Thymus (tissue), 14 donors: ENCODE data around the gene KRT5. TPM values are rescaled to one million over a fixed set of nuclear protein-coding genes. Genes with fewer than 3 reads are reported as not detected.

Experiments used
- DNase-seq, 9 donors: peaks; one replicate each; pipeline ENCODE4 v3.0.0-alpha.2; 2013; ENCODE audit warnings: low spot score in 9 of 9, low read depth in 6 of 9, missing footprints in 1 of 9
- H3K27ac ChIP-seq, 2 donors: one replicate each; pipeline ENCODE4 v1.5.1; 2013; ENCODE audit warnings: control low read depth in 1 of 2, low read depth in 1 of 2, low read length in 1 of 2, mild to moderate bottlenecking in 1 of 2, moderate library complexity in 1 of 2
- H3K27me3 ChIP-seq, 2 donors: one replicate each; pipeline ENCODE4 v1.5.1; 2013; ENCODE audit warnings: low read length in 1 of 2; ENCODE audit not compliant: control insufficient read depth in 2 of 2, insufficient read depth in 1 of 2
- H3K36me3 ChIP-seq, 2 donors: one replicate each; pipeline ENCODE4 v1.5.1; 2013; ENCODE audit warnings: low read length in 1 of 2, mild to moderate bottlenecking in 1 of 2, moderate library complexity in 1 of 2; ENCODE audit not compliant: control insufficient read depth in 2 of 2, insufficient read depth in 2 of 2
- H3K4me1 ChIP-seq, 2 donors: one replicate each; pipeline ENCODE4 v1.5.1; 2013; ENCODE audit warnings: low read length in 2 of 2; ENCODE audit not compliant: control insufficient read depth in 2 of 2, insufficient read depth in 2 of 2
- H3K4me3 ChIP-seq, 2 donors: one replicate each; pipeline ENCODE4 v1.5.1; 2013; ENCODE audit warnings: low read length in 2 of 2, control low read depth in 1 of 2, mild to moderate bottlenecking in 1 of 2
- H3K9me3 ChIP-seq, 2 donors: one replicate each; pipeline ENCODE4 v1.5.1; 2013; ENCODE audit warnings: low read length in 1 of 2, mild to moderate bottlenecking in 1 of 2; ENCODE audit not compliant: control insufficient read depth in 2 of 2, insufficient read depth in 1 of 2
- WGBS: extraction: QIAGEN DNeasy Blood & Tissue Kit; methylation state at CpG from one replicate; pipeline ENCODE4 v1.1.7; 2013; 5-methylcytosine and 5-hydroxymethylcytosine counted together
- long read RNA-seq, 10 donors: transcript quantifications; one replicate each; lab custom pipeline, GENCODE V29; 2026
- polyA plus RNA-seq: library from polyadenylated mRNA; stranded (reverse); fragments of 200-250 nt; gene quantifications from one replicate; pipeline ENCODE4 v1.2.3, GENCODE V29; 2013
- total RNA-seq: library from RNA; stranded (reverse); fragments of 120-200 nt; gene quantifications from one replicate; pipeline ENCODE4 v1.2.4, GENCODE V29; 2013
- donor health status: healthy.

The KRT5 gene
- 326 TPM for total RNA-seq
- polyA plus RNA-seq, result 1,023 TPM
- long read RNA-seq, donor 1, transcript KRT5-201 (9 exons, 2,531 nt), result major isoform, 10 of 13 reads
- long read RNA-seq, donor 1, partial matches to known transcripts, result 0 of 13 reads
- long read RNA-seq, donor 1, other reads (novel, unspliced or antisense), result 0 of 13 reads
- long read RNA-seq, donor 2, result 0 reads
- long read RNA-seq, donor 3, transcript KRT5-201 (9 exons, 2,531 nt), result major isoform, 97 of 139 reads
- long read RNA-seq, donor 3, transcript KRT5-211 (2 exons, 644 nt), result minor isoform, 7 of 139 reads
- long read RNA-seq, donor 3, partial matches to known transcripts, result 29 of 139 reads
- long read RNA-seq, donor 3, other reads (novel, unspliced or antisense), result 0 of 139 reads
- long read RNA-seq, donor 4, transcript KRT5-201 (9 exons, 2,531 nt), result major isoform, 51 of 73 reads
- long read RNA-seq, donor 4, partial matches to known transcripts, result 19 of 73 reads
- long read RNA-seq, donor 4, other reads (novel, unspliced or antisense), result 0 of 73 reads
- long read RNA-seq, donor 5, transcript KRT5-201 (9 exons, 2,531 nt), result major isoform, 116 of 217 reads
- long read RNA-seq, donor 5, transcript KRT5-211 (2 exons, 644 nt), result minor isoform, 8 of 217 reads
- long read RNA-seq, donor 5, transcript KRT5-206 (5 exons, 809 nt), result minor isoform, 10 of 217 reads
- long read RNA-seq, donor 5, partial matches to known transcripts, result 80 of 217 reads
- long read RNA-seq, donor 5, other reads (novel, unspliced or antisense), result 0 of 217 reads
- long read RNA-seq, donor 6, transcript KRT5-201 (9 exons, 2,531 nt), result major isoform, 52 of 110 reads
- long read RNA-seq, donor 6, transcript KRT5-206 (5 exons, 809 nt), result minor isoform, 7 of 110 reads
- long read RNA-seq, donor 6, partial matches to known transcripts, result 46 of 110 reads
- long read RNA-seq, donor 6, other reads (novel, unspliced or antisense), result 0 of 110 reads
- long read RNA-seq, donor 7, transcript KRT5-201 (9 exons, 2,531 nt), result major isoform, 54 of 102 reads
- long read RNA-seq, donor 7, transcript KRT5-206 (5 exons, 809 nt), result minor isoform, 7 of 102 reads
- long read RNA-seq, donor 7, transcript KRT5-210 (7 exons, 2,046 nt), result minor isoform, 7 of 102 reads
- long read RNA-seq, donor 7, partial matches to known transcripts, result 30 of 102 reads
- long read RNA-seq, donor 7, other reads (novel, unspliced or antisense), result 0 of 102 reads
- long read RNA-seq, donor 8, transcript KRT5-206 (5 exons, 809 nt), result minor isoform, 6 of 77 reads
- long read RNA-seq, donor 8, transcript KRT5-201 (9 exons, 2,531 nt), result major isoform, 35 of 77 reads
- long read RNA-seq, donor 8, partial matches to known transcripts, result 33 of 77 reads
- long read RNA-seq, donor 8, other reads (novel, unspliced or antisense), result 0 of 77 reads
- long read RNA-seq, donor 9, transcript KRT5-201 (9 exons, 2,531 nt), result major isoform, 45 of 55 reads
- long read RNA-seq, donor 9, transcript KRT5-206 (5 exons, 809 nt), result minor isoform, 5 of 55 reads
- long read RNA-seq, donor 9, partial matches to known transcripts, result 0 of 55 reads
- long read RNA-seq, donor 9, other reads (novel, unspliced or antisense), result 0 of 55 reads
- long read RNA-seq, donor 10, transcript KRT5-201 (9 exons, 2,531 nt), result major isoform, 44 of 82 reads
- long read RNA-seq, donor 10, partial matches to known transcripts, result 32 of 82 reads
- long read RNA-seq, donor 10, other reads (novel, unspliced or antisense), result 0 of 82 reads

DNA sequence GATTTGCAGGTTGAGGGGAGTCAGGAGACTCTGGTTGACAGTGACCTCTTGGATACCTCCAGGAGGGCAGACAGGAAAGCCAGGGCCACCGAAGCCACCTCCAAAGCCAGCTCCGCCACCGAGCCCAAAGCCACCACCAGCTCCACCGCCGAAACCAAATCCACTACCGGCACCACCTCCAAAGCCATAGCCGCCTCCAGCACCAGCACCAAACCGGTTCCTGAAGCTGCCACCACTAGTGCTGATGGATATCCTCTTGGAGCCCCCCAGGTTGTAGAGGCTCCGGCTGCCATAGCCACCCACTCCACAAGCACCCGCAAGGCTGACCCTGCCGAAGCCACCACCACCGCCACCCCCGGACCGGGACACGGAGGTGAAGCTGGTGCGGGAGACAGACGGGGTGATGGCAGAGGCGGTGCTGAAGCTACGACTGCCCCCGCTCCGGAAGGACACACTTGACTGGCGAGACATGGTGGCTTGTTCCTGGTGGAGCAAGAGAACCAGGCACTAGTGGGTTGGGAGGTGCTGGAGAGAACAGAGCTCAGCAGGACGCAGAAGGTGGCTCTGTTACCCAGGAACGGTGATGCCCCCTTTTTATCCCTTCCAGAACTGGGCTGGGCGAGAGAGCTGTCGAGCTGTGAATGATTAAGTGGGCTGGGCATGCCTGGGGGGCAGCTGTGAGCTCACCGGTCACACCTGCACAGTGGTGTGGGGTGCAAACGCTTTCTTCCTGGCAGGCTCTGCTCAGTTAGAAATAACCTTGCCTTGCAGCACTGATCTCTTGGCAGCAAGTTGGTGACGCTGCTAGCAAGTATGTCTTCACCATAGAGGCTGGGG, at the start of gene KRT5:
Gene KRT5, minus strand, starts transcription at position 569 of the 837 bp plus-strand sequence. Its CDS starts 98 bp downstream, at position 471.
- Histone ChIP-seq H3K4me3 (peak within 1 kb of the TSS; percentile 23 to 34), H3K9me3 (no peaks in the 10 kb centered on the region), H3K27ac (peak within 1 kb of the TSS; percentile 84 to 87), H3K27me3 (peaks cover 0 to 3% of the 10 kb centered on the region in 2 donors), H3K4me1 (peaks cover 0 to 26% of the 10 kb centered on the region in 2 donors), H3K36me3 (peaks cover 0 to 5% of the 10 kb centered on the region in 2 donors)
- WGBS, result 88% methylated on average over 29 of the region's 29 CpGs
- peak in 1 of 9 donors; percentile 30 for DNase-seq

GRCh38 chr12:52568111-52568510, 47.9 kb upstream of the KRT5 start:
- DNase-seq, result no peak
- WGBS, result 88% methylated on average over 12 of the region's 12 CpGs
- Histone ChIP-seq H3K4me3 (no peak overlapping the region), H3K4me1 (no peaks in the 10 kb centered on the region), H3K27ac (no peak overlapping the region), H3K36me3 (no peaks in the 10 kb centered on the region), H3K27me3 (peaks cover 0 to 15% of the 10 kb centered on the region in 2 donors), H3K9me3 (no peaks in the 10 kb centered on the region)

GRCh38 chr12:52566847-52567291, 46.7 kb upstream of the KRT5 start:
- Histone ChIP-seq H3K4me1 (no peaks in the 10 kb centered on the region), H3K36me3 (no peaks in the 10 kb centered on the region), H3K4me3 (no peak overlapping the region), H3K27ac (no peak overlapping the region), H3K27me3 (peaks cover 0 to 15% of the 10 kb centered on the region in 2 donors), H3K9me3 (no peaks in the 10 kb centered on the region)
- DNase-seq, result no peak
- 84% methylated on average over 8 of the region's 8 CpGs for WGBS

DNA sequence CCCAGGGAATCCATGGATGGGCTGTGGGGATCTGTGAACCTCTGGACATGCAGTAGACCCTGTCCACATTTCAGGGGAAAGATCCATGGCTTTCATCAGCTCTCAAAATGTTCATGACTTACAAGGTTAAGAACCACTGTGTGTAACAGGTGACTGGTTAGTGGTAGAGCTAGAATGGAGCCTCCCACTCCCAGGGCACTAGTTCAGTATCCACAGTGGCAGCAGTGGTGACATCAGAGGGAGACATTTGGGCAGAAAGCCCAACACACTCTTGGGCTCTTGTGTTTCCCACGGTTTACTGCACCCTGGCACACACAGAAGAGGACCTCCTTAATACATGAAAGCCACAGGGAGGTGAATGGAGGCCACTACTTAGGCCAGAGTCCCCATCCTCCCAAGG, 44.4 kb upstream of the KRT5 start:
- Histone ChIP-seq H3K9me3 (no peaks in the 10 kb centered on the region), H3K4me3 (no peak overlapping the region), H3K27ac (no peak overlapping the region), H3K27me3 (peaks cover 0 to 15% of the 10 kb centered on the region in 2 donors), H3K36me3 (no peaks in the 10 kb centered on the region), H3K4me1 (no peaks in the 10 kb centered on the region)
- no peak for DNase-seq
- WGBS, result 88% methylated on average over 1 of the region's 1 CpG

GRCh38 chr12:52561880-52562449, 41.8 kb upstream of the KRT5 start:
- H3K4me3 ChIP-seq, result no peak overlapping the region
- H3K27ac ChIP-seq, result no peak overlapping the region
- 84% methylated on average over 3 of the region's 3 CpGs for WGBS
- DNase-seq, result no peak
- H3K4me1 ChIP-seq, result no peaks in the 10 kb centered on the region
- H3K36me3 ChIP-seq, result no peaks in the 10 kb centered on the region
- H3K9me3 ChIP-seq, result no peaks in the 10 kb centered on the region
- peaks cover 0 to 17% of the 10 kb centered on the region in 2 donors for H3K27me3 ChIP-seq

DNA sequence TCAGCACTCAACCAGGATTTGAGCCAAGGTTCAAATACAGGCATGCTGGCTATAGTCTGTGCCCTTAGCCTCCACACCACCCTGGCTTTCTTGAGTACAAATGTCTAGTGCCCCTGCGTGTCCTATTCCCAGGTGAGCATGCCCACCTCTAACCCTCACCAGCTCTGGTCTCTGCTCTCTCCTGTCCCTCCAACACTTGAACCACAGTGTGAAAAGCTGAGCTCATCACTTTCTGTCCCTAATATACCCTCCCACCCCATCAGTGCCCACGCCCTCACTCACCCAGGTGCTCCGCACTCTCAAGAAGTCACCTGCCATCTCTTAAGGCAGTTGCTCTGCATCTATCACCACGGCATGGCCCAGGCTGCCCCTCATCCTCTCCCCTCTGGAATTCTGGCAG, 39.8 kb upstream of the KRT5 start:
- no peak overlapping the region for H3K27ac ChIP-seq
- no peak for DNase-seq
- no peak overlapping the region for H3K4me3 ChIP-seq
- H3K9me3 ChIP-seq, result peaks cover 0 to 1% of the 10 kb centered on the region in 2 donors
- H3K4me1 ChIP-seq, result no peaks in the 10 kb centered on the region
- peaks cover 0 to 9% of the 10 kb centered on the region in 2 donors for H3K27me3 ChIP-seq
- WGBS, result 90% methylated on average over 4 of the region's 4 CpGs
- H3K36me3 ChIP-seq, result no peaks in the 10 kb centered on the region

- no peak overlapping the region for H3K27ac ChIP-seq
- H3K27me3 ChIP-seq, result peaks cover 0 to 7% of the 10 kb centered on the region in 2 donors
- no peak overlapping the region for H3K4me3 ChIP-seq
- H3K4me1 ChIP-seq, result no peaks in the 10 kb centered on the region
- peaks cover 0 to 1% of the 10 kb centered on the region in 2 donors for H3K9me3 ChIP-seq
- DNase-seq, result no peak
- 83% methylated on average over 8 of the region's 8 CpGs for WGBS
- no peaks in the 10 kb centered on the region for H3K36me3 ChIP-seq
These were observed 38.7 kb upstream of the KRT5 start for GRCh38 chr12:52558781-52559445.
